ENCODE data around the gene ESCO1. TPM values are rescaled to one million over a fixed set of nuclear protein-coding genes. Genes with fewer than 3 reads are reported as not detected.

The ESCO1 gene, protein sequence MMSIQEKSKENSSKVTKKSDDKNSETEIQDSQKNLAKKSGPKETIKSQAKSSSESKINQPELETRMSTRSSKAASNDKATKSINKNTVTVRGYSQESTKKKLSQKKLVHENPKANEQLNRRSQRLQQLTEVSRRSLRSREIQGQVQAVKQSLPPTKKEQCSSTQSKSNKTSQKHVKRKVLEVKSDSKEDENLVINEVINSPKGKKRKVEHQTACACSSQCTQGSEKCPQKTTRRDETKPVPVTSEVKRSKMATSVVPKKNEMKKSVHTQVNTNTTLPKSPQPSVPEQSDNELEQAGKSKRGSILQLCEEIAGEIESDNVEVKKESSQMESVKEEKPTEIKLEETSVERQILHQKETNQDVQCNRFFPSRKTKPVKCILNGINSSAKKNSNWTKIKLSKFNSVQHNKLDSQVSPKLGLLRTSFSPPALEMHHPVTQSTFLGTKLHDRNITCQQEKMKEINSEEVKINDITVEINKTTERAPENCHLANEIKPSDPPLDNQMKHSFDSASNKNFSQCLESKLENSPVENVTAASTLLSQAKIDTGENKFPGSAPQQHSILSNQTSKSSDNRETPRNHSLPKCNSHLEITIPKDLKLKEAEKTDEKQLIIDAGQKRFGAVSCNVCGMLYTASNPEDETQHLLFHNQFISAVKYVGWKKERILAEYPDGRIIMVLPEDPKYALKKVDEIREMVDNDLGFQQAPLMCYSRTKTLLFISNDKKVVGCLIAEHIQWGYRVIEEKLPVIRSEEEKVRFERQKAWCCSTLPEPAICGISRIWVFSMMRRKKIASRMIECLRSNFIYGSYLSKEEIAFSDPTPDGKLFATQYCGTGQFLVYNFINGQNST
- total RNA-seq = 9.6 and 12.4 TPM in 2 replicates

GRCh38 chr18:21600526-21601410 lies at the start of gene ESCO1:
ESCO1 (minus strand) TSS chr18:21600704; CDS start chr18:21574843, 25,861 bp downstream.

GRCh38 chr18:21612125-21613039 lies 11.9 kb upstream of the ESCO1 start, which contains the start of gene SNRPD1:
SNRPD1 (plus strand) TSS chr18:21612314; CDS start chr18:21612430, 116 bp downstream.

Other genes starting within 250 kb of the ESCO1 start
- gene SNRPD1, start 11.6 kb upstream of the ESCO1 start, total RNA-seq = 34.0 and 35.1 TPM in 2 replicates
- 4.5 and 6.8 TPM in 2 replicates for gene ABHD3, start 104.1 kb upstream of the ESCO1 start, total RNA-seq
- 63.0 and 64.5 TPM in 2 replicates for gene MIB1, start 140.1 kb upstream of the ESCO1 start, total RNA-seq